AG09309 (cell line): ENCODE results near the gene KIAA0513.
A peak's percentile ranks its signal among the peaks of the same experiment; 100 is the strongest.

ENCODE experiments used
- DNase-seq: peaks from one replicate; pipeline ENCODE4 v3.0.0-alpha.2; 2010; ENCODE audit warnings: low read depth
- H3K4me3 ChIP-seq: 2 replicates; pipeline ENCODE4 v1.5.1; 2011; ENCODE audit warnings: mild to moderate bottlenecking, low read depth, low read length, moderate library complexity; ENCODE audit not compliant: control insufficient read depth
- CTCF ChIP-seq: IDR thresholded peaks from 2 replicates; pipeline ENCODE4 v1.5.1; 2011; ENCODE audit warnings: mild to moderate bottlenecking, low read depth, low read length, inconsistent platforms; ENCODE audit not compliant: insufficient read depth, control insufficient read depth; ENCODE audit errors: missing control alignments

Gene KIAA0513

GRCh38 chr16:85027349-85027957, at the start of gene KIAA0513:
KIAA0513 (plus strand) TSS chr16:85027795; CDS start chr16:85067072, 39,277 bp downstream.
- peak; percentile 51 for DNase-seq
- TF ChIP-seq CTCF: peak; percentile 22
- H3K4me3 ChIP-seq: peak within 1 kb of the TSS; percentile 77

GRCh38 chr16:84979516-84979915, 48.1 kb upstream of the KIAA0513 start:
- H3K4me3 ChIP-seq: no peak overlapping the region
- no peak for DNase-seq
- no peak for TF ChIP-seq CTCF

- no peak for DNase-seq
- H3K4me3 ChIP-seq: no peak overlapping the region
- TF ChIP-seq CTCF: no peak
These were observed 45.2 kb upstream of the KIAA0513 start for GRCh38 chr16:84982434-84982833.

- peak; percentile 69 for DNase-seq
- no peak for TF ChIP-seq CTCF
- H3K4me3 ChIP-seq: no peak overlapping the region
These were observed 42.2 kb upstream of the KIAA0513 start for GRCh38 chr16:84985079-84986065.

GRCh38 chr16:84986102-84986501, 41.5 kb upstream of the KIAA0513 start:
- no peak for DNase-seq
- H3K4me3 ChIP-seq: no peak overlapping the region
- no peak for TF ChIP-seq CTCF

GRCh38 chr16:84986879-84987278, 40.7 kb upstream of the KIAA0513 start:
- H3K4me3 ChIP-seq: no peak overlapping the region
- TF ChIP-seq CTCF: no peak
- no peak for DNase-seq
